RWPE1 (cell line): ENCODE results near the gene PALLD.

Experiments used
- CTCF ChIA-PET: fragments of 350-600 bp; sonication (Branson Sonifier 250); formaldehyde crosslinking; extraction: SDS; loops from one replicate; lab custom pipeline; 2021; lab: Yijun Ruan, JAX
- POLR2A ChIA-PET: fragments of 400-600 bp; formaldehyde crosslinking; extraction: SDS; loops from one replicate; lab custom pipeline; 2020; ENCODE audit warnings: antibody characterized with exemption; ENCODE audit not compliant: low non-redundant PET; lab: Yijun Ruan, JAX
- DNase-seq: peaks from one replicate; pipeline ENCODE4 v3.0.0; 2012; ENCODE audit warnings: low spot score
- H3K27ac ChIP-seq: fragments of 450-650 bp; 2 replicates; pipeline ENCODE4 v1.5.1; 2017
- TF ChIP-seq, protein P1 (sequence below): fragments of 450-650 bp; conservative IDR thresholded peaks from 2 replicates; pipeline ENCODE4 v1.5.1; 2017; ENCODE audit warnings: low read depth, mild to moderate bottlenecking

Gene PALLD

GRCh38 chr4:168870004-168870403 is 373.2 kb downstream of the PALLD start:
- DNase-seq, result no peak
- TF ChIP-seq, protein P1, sequence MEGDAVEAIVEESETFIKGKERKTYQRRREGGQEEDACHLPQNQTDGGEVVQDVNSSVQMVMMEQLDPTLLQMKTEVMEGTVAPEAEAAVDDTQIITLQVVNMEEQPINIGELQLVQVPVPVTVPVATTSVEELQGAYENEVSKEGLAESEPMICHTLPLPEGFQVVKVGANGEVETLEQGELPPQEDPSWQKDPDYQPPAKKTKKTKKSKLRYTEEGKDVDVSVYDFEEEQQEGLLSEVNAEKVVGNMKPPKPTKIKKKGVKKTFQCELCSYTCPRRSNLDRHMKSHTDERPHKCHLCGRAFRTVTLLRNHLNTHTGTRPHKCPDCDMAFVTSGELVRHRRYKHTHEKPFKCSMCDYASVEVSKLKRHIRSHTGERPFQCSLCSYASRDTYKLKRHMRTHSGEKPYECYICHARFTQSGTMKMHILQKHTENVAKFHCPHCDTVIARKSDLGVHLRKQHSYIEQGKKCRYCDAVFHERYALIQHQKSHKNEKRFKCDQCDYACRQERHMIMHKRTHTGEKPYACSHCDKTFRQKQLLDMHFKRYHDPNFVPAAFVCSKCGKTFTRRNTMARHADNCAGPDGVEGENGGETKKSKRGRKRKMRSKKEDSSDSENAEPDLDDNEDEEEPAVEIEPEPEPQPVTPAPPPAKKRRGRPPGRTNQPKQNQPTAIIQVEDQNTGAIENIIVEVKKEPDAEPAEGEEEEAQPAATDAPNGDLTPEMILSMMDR, result no peak
- ChIA-PET CTCF (no interaction called here), POLR2A (no interaction called here)
- no peak overlapping the region for H3K27ac ChIP-seq

- ChIA-PET POLR2A (no interaction called here), CTCF (no interaction called here)
- no peak overlapping the region for H3K27ac ChIP-seq
- TF ChIP-seq, protein P1, result no peak
- DNase-seq, result no peak
Measured at GRCh38 chr4:168871632-168872031, 374.8 kb downstream of the PALLD start.

DNA sequence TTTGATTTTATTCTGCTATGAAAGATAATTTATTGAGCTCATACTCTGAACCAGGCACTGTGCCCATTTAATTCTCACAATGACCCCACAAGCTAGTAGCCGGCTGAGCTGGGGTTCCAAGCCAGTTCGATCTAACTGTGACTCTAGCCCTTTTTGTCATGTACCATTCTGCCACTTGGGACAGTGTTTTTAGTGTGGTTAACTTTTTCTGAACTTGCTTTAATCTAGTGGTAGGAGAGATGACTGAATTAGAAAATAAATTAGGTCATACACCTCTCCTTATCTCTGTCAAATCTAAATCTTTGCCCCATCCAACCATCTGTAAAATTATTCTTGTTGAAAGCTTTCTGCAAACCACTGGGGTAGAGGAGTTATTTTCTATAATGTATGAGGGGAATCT is 377.2 kb downstream of the PALLD start:
- POLR2A ChIA-PET, result no interaction called here
- TF ChIP-seq, protein P1, result no peak
- H3K27ac ChIP-seq, result no peak overlapping the region
- CTCF ChIA-PET, result interaction anchor here (0.6 to 0.7 kb wide), 3 partner anchors 39 to 1808 kb away, joined by 3 to 7 read pairs (median 4); no protein-coding TSS in a partner anchor
- no peak for DNase-seq

GRCh38 chr4:168876106-168876505 is 379.3 kb downstream of the PALLD start:
- TF ChIP-seq, protein P1, result no peak
- ChIA-PET POLR2A (no interaction called here), CTCF (interaction anchor here (0.6 kb wide), 1 partner anchor 723 kb away, joined by 6 read pairs; no protein-coding TSS in a partner anchor)

DNA sequence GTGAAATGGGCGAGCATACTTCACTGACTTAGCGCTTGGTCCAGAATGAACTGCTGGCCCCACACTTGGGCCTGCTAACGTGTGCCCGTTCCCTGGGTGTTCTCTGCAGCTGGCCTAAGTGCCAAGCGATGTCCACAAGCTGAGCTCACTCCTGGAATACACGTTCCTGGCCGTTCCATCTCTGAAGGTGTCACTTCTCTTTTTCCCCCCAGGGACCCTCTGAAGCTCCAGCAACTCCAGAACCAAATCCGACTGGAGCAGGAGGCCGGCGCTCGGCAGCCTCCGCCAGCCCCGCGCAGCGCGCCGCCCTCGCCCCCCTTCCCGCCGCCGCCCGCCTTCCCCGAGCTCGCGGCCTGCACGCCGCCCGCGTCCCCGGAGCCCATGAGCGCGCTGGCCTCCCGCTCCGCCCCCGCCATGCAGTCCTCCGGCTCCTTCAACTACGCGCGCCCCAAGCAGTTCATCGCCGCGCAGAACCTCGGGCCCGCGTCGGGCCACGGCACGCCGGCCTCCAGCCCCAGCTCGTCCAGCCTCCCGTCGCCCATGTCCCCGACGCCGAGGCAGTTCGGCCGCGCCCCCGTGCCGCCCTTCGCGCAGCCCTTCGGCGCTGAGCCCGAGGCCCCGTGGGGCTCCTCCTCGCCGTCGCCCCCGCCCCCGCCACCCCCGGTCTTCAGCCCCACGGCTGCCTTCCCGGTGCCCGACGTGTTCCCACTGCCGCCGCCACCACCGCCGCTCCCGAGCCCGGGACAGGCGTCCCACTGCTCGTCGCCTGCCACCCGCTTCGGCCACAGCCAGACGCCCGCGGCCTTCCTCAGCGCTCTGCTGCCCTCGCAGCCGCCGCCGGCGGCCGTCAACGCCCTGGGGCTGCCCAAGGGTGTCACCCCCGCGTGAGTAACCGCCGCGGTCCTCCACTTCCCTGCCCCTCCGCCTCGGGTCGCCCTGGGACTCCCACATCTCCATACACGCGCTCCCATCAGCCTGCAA is 380.9 kb downstream of the PALLD start:
- ChIA-PET CTCF (no interaction called here), POLR2A (no interaction called here)
- H3K27ac ChIP-seq, result no peak overlapping the region
- TF ChIP-seq, protein P1, result no peak
- no peak for DNase-seq

More at GRCh38 chr4:168876106-168876505, 379.3 kb downstream of the PALLD start:
- H3K27ac ChIP-seq, result peak overlapping the region; percentile 23; the same call in 1 of the 2 replicates
- DNase-seq, result no peak

DNA sequence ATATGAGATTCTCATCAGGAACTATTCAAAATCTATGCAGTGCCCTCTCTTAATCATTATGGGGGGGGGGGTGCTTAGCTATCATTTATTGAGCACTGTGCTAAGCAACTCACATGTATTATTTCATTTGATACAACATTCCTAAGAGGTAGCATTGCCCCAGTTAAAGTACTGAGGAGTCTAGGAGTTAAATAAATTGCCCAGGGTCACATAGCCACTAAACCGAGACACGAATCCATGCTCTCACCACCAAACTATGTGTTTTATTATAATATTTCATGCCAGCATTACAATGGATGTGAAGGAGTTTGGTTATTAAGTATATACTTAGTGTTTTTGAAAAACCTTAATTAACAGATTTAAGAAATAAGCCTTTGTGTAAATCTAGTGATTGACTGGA is 381.8 kb downstream of the PALLD start:
- no peak overlapping the region for H3K27ac ChIP-seq
- DNase-seq, result no peak
- TF ChIP-seq, protein P1, result no peak
- CTCF ChIA-PET, result no interaction called here
- POLR2A ChIA-PET, result interaction anchor here (0.5 kb wide), 1 partner anchor 652 kb away, joined by 3 read pairs; no protein-coding TSS in a partner anchor
